Lung (tissue), 12 donors: ENCODE results near the gene MSRB3. TPM values are rescaled to one million over a fixed set of nuclear protein-coding genes. Genes with fewer than 3 reads are reported as not detected.

Source experiments
- ATAC-seq: fragments of 200-7000 bp; cut with Tn5 transposase; one replicate; pipeline ENCODE4 v1.9.1; 2020; ENCODE audit warnings: moderate number of reproducible peaks; ENCODE audit not compliant: insufficient read depth, low FRiP score
- DNase-seq, 3 donors: peaks; one replicate each; pipeline ENCODE4 v3.0.0-alpha.2; 2013 to 2017
- H3K27ac ChIP-seq, 2 donors: one replicate each; pipeline ENCODE4 v1.5.1; 2013; ENCODE audit warnings: mild to moderate bottlenecking in 2 of 2, moderate library complexity in 2 of 2, control low read depth in 1 of 2, inconsistent platforms in 1 of 2, low read depth in 1 of 2, low read length in 1 of 2
- H3K27me3 ChIP-seq, 3 donors: one replicate each; pipeline ENCODE4 v1.5.1; 2013; ENCODE audit warnings: low read length in 2 of 3; ENCODE audit not compliant: control insufficient read depth in 3 of 3, insufficient read depth in 3 of 3
- H3K36me3 ChIP-seq, 4 donors: one replicate each; pipeline ENCODE4 v1.5.1; 2013; ENCODE audit warnings: low read length in 4 of 4, mild to moderate bottlenecking in 1 of 4, moderate library complexity in 1 of 4; ENCODE audit not compliant: control insufficient read depth in 4 of 4, insufficient read depth in 4 of 4
- H3K4me1 ChIP-seq, 5 donors: one replicate each; pipeline ENCODE4 v1.5.1; 2013; ENCODE audit warnings: low read length in 5 of 5, mild to moderate bottlenecking in 2 of 5, moderate library complexity in 1 of 5; ENCODE audit not compliant: control insufficient read depth in 5 of 5, insufficient read depth in 5 of 5
- H3K4me3 ChIP-seq: one replicate; pipeline ENCODE4 v1.5.1; 2013; ENCODE audit warnings: mild to moderate bottlenecking, control low read depth, moderate library complexity
- H3K9ac ChIP-seq, 2 donors: one replicate each; pipeline ENCODE4 v1.5.1; 2013; ENCODE audit warnings: low read length in 2 of 2, control low read depth in 1 of 2; ENCODE audit not compliant: insufficient read depth in 1 of 2
- H3K9me3 ChIP-seq, 4 donors: one replicate each; pipeline ENCODE4 v1.5.1; 2013; ENCODE audit warnings: low read length in 3 of 4, mild to moderate bottlenecking in 1 of 4, moderate library complexity in 1 of 4; ENCODE audit not compliant: control insufficient read depth in 4 of 4, insufficient read depth in 3 of 4
- WGBS, 2 donors: extraction: QIAGEN DNeasy Blood & Tissue Kit; methylation state at CpG; one replicate each; pipeline ENCODE4 v1.1.7; 2013; 5-methylcytosine and 5-hydroxymethylcytosine counted together
- polyA plus RNA-seq, 2 donors: library from polyadenylated mRNA; stranded (reverse); fragments of 200-250 nt; gene quantifications; one replicate each; pipeline ENCODE4 v1.2.1, GENCODE V29; 2013
- total RNA-seq, 2 donors: library from RNA; depleted of rRNA in 1 of 2; stranded (reverse); fragments of >200 nt in 1 of 2; gene quantifications; one replicate each; pipeline ENCODE4 v1.2.1, GENCODE V29; 2014 to 2021
- TF ChIP-seq, protein P1 (sequence below): IDR thresholded peaks from 2 replicates; pipeline ENCODE4 v1.5.1; 2012; ENCODE audit warnings: mild to moderate bottlenecking; ENCODE audit errors: control extremely low read depth, extremely low read depth
- donor health status: control.
- donor health status: control.
- donor health status: Bipolar disorder and iron deficiency.
- donor health status: healthy.
- donor health status: DM: yes; HTN: yes; CAD: no.

Gene MSRB3
- total and polyA plus RNA-seq, 4 donors: 11.5 to 41.5 (median 28.3) TPM

DNA sequence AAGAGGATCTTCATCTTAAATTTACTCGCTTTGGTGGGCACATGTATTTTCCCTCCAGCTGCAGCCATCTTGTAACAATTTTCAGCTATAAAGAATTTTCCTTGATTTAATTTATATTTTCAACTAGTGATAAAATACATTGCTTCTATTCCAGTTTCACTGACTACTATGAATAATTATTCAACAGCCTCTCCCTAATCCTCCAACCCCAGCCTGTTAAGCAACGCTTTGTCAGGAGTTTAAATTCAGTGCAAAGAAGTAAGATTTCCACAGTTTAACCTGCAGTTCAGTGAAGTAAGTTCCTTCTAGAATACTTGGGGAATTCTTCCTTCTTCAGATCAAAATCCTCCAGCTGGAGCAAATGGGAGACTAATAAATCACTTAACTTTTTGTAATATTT is 180.2 kb downstream of the MSRB3 start:
- no peak for DNase-seq
- 95 to 97% methylated on average over 2 of the region's 2 CpGs for WGBS, 2 donors
- Histone ChIP-seq H3K36me3 (peaks cover 0 to 28% (median 4%) of the 10 kb centered on the region in 4 donors), H3K27ac (no peak overlapping the region), H3K4me1 (no peaks in the 10 kb centered on the region), H3K9ac (no peak overlapping the region), H3K4me3 (no peak overlapping the region), H3K27me3 (no peaks in the 10 kb centered on the region), H3K9me3 (no peaks in the 10 kb centered on the region)
- TF ChIP-seq, protein P1, sequence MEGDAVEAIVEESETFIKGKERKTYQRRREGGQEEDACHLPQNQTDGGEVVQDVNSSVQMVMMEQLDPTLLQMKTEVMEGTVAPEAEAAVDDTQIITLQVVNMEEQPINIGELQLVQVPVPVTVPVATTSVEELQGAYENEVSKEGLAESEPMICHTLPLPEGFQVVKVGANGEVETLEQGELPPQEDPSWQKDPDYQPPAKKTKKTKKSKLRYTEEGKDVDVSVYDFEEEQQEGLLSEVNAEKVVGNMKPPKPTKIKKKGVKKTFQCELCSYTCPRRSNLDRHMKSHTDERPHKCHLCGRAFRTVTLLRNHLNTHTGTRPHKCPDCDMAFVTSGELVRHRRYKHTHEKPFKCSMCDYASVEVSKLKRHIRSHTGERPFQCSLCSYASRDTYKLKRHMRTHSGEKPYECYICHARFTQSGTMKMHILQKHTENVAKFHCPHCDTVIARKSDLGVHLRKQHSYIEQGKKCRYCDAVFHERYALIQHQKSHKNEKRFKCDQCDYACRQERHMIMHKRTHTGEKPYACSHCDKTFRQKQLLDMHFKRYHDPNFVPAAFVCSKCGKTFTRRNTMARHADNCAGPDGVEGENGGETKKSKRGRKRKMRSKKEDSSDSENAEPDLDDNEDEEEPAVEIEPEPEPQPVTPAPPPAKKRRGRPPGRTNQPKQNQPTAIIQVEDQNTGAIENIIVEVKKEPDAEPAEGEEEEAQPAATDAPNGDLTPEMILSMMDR: no peak
- ATAC-seq: no peak

DNA sequence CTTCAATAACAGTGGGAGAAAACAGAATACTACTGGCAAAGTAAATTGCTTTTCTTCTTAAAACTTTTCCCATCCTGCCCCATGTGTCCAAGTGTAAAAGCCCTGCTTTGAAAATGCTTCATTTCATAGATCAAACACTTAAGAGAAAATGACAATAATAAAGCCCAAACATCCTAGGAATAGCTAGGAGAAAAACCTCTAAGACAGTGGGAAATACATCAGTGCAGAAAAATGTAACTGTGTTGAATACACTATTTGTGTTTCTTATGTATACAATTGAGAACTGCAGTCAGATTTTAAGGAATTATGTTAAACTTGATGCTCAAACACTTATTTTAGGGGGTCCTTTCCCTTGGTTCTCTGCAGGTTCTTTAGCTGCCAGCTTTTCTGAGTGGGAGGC is 181.1 kb downstream of the MSRB3 start:
- no peak for ATAC-seq
- Histone ChIP-seq H3K9me3 (no peaks in the 10 kb centered on the region), H3K4me3 (no peak overlapping the region), H3K4me1 (no peaks in the 10 kb centered on the region), H3K27ac (no peak overlapping the region), H3K9ac (no peak overlapping the region), H3K27me3 (no peaks in the 10 kb centered on the region), H3K36me3 (peaks cover 0 to 30% (median 4%) of the 10 kb centered on the region in 4 donors)
- TF ChIP-seq, protein P1: no peak
- DNase-seq: no peak

DNA sequence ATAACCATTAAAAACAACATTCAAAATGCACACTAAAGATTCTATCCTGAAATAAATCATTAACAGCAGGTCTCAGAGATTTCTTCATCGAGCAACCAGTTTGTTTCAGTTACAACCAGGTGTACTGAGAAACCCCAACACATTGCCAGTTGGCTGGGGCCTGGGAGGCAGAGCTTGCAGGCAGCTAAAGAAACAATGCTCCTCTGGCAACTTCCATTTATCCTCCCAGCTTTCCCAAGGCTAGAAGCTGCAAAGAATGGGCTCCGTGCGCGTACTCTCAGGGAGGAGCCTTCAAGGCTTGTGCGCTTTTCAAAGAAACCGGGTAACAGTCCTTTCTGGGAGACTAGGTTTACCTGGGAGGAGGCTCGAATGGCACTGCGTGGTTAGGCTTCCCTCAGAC is 181.6 kb downstream of the MSRB3 start:
- no peak overlapping the region for H3K9ac ChIP-seq
- no peaks in the 10 kb centered on the region for H3K27me3 ChIP-seq
- 92 to 93% methylated on average over 8 of the region's 8 CpGs for WGBS, 2 donors
- DNase-seq (peak in 1 of 3 donors; percentile 46), ATAC-seq (no peak)
- H3K36me3 ChIP-seq: peaks cover 0 to 31% (median 4%) of the 10 kb centered on the region in 4 donors
- no peak overlapping the region for H3K4me3 ChIP-seq
- H3K4me1 ChIP-seq: peaks cover 0 to under 1% (median 0%) of the 10 kb centered on the region in 5 donors
- H3K27ac ChIP-seq: no peak overlapping the region
- H3K9me3 ChIP-seq: no peaks in the 10 kb centered on the region
- TF ChIP-seq, protein P1: no peak

DNA sequence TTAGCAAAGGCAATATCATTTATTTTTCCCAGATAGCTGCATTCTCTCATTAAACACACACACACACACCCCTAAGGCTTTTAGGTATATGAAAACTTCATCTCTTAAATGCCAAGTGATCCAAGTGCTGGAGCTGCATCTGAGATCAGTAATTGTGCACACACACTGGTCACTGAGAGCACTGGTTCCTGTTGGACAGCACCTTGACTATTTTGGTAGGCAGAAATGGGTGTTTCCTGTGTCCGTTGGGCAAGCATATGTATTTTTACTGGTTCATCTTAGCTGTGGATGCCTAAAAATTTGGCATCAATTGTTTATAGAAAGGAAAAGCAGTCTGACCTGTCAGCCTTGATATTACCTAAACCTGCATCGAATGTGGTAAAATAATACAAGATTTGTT is 182.5 kb downstream of the MSRB3 start:
- TF ChIP-seq, protein P1: no peak
- Histone ChIP-seq H3K4me3 (no peak overlapping the region), H3K27me3 (no peaks in the 10 kb centered on the region), H3K36me3 (peaks cover 0 to 27% (median 4%) of the 10 kb centered on the region in 4 donors), H3K9ac (no peak overlapping the region), H3K9me3 (no peaks in the 10 kb centered on the region), H3K4me1 (peaks cover 0 to 3% (median 0%) of the 10 kb centered on the region in 5 donors), H3K27ac (no peak overlapping the region)
- DNase-seq: no peak
- 77 to 85% methylated on average over 2 of the region's 2 CpGs for WGBS, 2 donors
- ATAC-seq: no peak
